ENCODE data around the gene FBXL22.
"Not testable (repeated sequence)": the region's sequence is repeated elsewhere in the genome, so short reads cannot be mapped to it uniquely, and the experiment has no call there.

The FBXL22 gene

GRCh38 chr15:63611177-63611576 is 14.0 kb downstream of the FBXL22 start:
- H3K9me2 ChIP-seq (replicated peaks; ENCODE audit: control insufficient read depth, low read length): no peaks in the 10 kb centered on the region
- H4K20me1 ChIP-seq (ENCODE audit: control insufficient read depth, insufficient read depth, low read depth, low read length): no peaks in the 10 kb centered on the region
- H3K9me3 ChIP-seq (ENCODE audit: control insufficient read depth, insufficient read depth, low read length): no peaks in the 10 kb centered on the region
- H3K27me3 ChIP-seq (ENCODE audit: control insufficient read depth, low read length): no peaks in the 10 kb centered on the region
- no peak overlapping the region for H3K4me2 ChIP-seq (ENCODE audit: low read length)
- H3K79me2 ChIP-seq (ENCODE audit: control insufficient read depth, low read length): no peaks in the 10 kb centered on the region
- 0 out of 2 replicates have a peak, but pooled peaks cover 6% of the 10 kb centered on the region for H3F3A ChIP-seq (ENCODE audit: control insufficient read depth, insufficient read depth)
- H3K27ac ChIP-seq (ENCODE audit: low read depth, low read length): peak overlapping the region; percentile 54
- H3K4me1 ChIP-seq (ENCODE audit: control insufficient read depth, low read length): peaks cover 23% of the 10 kb centered on the region
- H3K36me3 ChIP-seq (ENCODE audit: control insufficient read depth, low read length): peaks cover 45% of the 10 kb centered on the region
- H3K4me3 ChIP-seq (ENCODE audit: low read length): no peak overlapping the region
- no peak for TF ChIP-seq CTCF (IDR thresholded peaks at IDR 0.05; ENCODE audit: low read depth, low read length, poor library complexity, severe bottlenecking)
- TF ChIP-seq EZH2phosphoT487 (IDR thresholded peaks at IDR 0.05; ENCODE audit: borderline replicate concordance, low read length): no peak

- no peak for TF ChIP-seq CTCF (IDR thresholded peaks at IDR 0.05; ENCODE audit: low read depth, low read length, poor library complexity, severe bottlenecking)
- no peak for TF ChIP-seq EZH2phosphoT487 (IDR thresholded peaks at IDR 0.05; ENCODE audit: borderline replicate concordance, low read length)
- H3K27ac ChIP-seq (ENCODE audit: low read depth, low read length): no peak overlapping the region
- H3K4me2 ChIP-seq (ENCODE audit: low read length): no peak overlapping the region
- H3F3A ChIP-seq (ENCODE audit: control insufficient read depth, insufficient read depth): 0 out of 2 replicates have a peak, but pooled peaks cover 6% of the 10 kb centered on the region
- no peaks in the 10 kb centered on the region for H3K9me2 ChIP-seq (replicated peaks; ENCODE audit: control insufficient read depth, low read length)
- H3K4me1 ChIP-seq (ENCODE audit: control insufficient read depth, low read length): peaks cover 19% of the 10 kb centered on the region
- H3K79me2 ChIP-seq (ENCODE audit: control insufficient read depth, low read length): no peaks in the 10 kb centered on the region
- H4K20me1 ChIP-seq (ENCODE audit: control insufficient read depth, insufficient read depth, low read depth, low read length): no peaks in the 10 kb centered on the region
- no peaks in the 10 kb centered on the region for H3K9me3 ChIP-seq (ENCODE audit: control insufficient read depth, insufficient read depth, low read length)
- peaks cover 48% of the 10 kb centered on the region for H3K36me3 ChIP-seq (ENCODE audit: control insufficient read depth, low read length)
- H3K4me3 ChIP-seq (ENCODE audit: low read length): no peak overlapping the region
- no peaks in the 10 kb centered on the region for H3K27me3 ChIP-seq (ENCODE audit: control insufficient read depth, low read length)
These were observed 15.1 kb downstream of the FBXL22 start for GRCh38 chr15:63612300-63612699.

- no peak overlapping the region for H3K27ac ChIP-seq (ENCODE audit: low read depth, low read length)
- 0 out of 2 replicates have a peak, but pooled peaks cover 2% of the 10 kb centered on the region for H3F3A ChIP-seq (ENCODE audit: control insufficient read depth, insufficient read depth)
- no peaks in the 10 kb centered on the region for H3K9me2 ChIP-seq (replicated peaks; ENCODE audit: control insufficient read depth, low read length)
- peaks cover 5% of the 10 kb centered on the region for H3K4me1 ChIP-seq (ENCODE audit: control insufficient read depth, low read length)
- no peaks in the 10 kb centered on the region for H3K27me3 ChIP-seq (ENCODE audit: control insufficient read depth, low read length)
- no peak overlapping the region for H3K4me2 ChIP-seq (ENCODE audit: low read length)
- no peaks in the 10 kb centered on the region for H4K20me1 ChIP-seq (ENCODE audit: control insufficient read depth, insufficient read depth, low read depth, low read length)
- peaks cover 23% of the 10 kb centered on the region for H3K36me3 ChIP-seq (ENCODE audit: control insufficient read depth, low read length)
- no peaks in the 10 kb centered on the region for H3K79me2 ChIP-seq (ENCODE audit: control insufficient read depth, low read length)
- H3K9me3 ChIP-seq (ENCODE audit: control insufficient read depth, insufficient read depth, low read length): no peaks in the 10 kb centered on the region
- TF ChIP-seq CTCF (IDR thresholded peaks at IDR 0.05; ENCODE audit: low read depth, low read length, poor library complexity, severe bottlenecking) (no peak), EZH2phosphoT487 (IDR thresholded peaks at IDR 0.05; ENCODE audit: borderline replicate concordance, low read length) (no peak)
- no peak overlapping the region for H3K4me3 ChIP-seq (ENCODE audit: low read length)
These were observed 18.7 kb downstream of the FBXL22 start for GRCh38 chr15:63615935-63616334.

GRCh38 chr15:63617147-63617546 is 20.0 kb downstream of the FBXL22 start:
- not testable (repeated sequence) for H3K4me1 ChIP-seq (ENCODE audit: control insufficient read depth, low read length); H3K9me2 ChIP-seq (replicated peaks; ENCODE audit: control insufficient read depth, low read length); H3K4me2 ChIP-seq (ENCODE audit: low read length); H3K4me3 ChIP-seq (ENCODE audit: low read length); H4K20me1 ChIP-seq (ENCODE audit: control insufficient read depth, insufficient read depth, low read depth, low read length); H3K79me2 ChIP-seq (ENCODE audit: control insufficient read depth, low read length); H3F3A ChIP-seq (ENCODE audit: control insufficient read depth, insufficient read depth); H3K27me3 ChIP-seq (ENCODE audit: control insufficient read depth, low read length); H3K27ac ChIP-seq (ENCODE audit: low read depth, low read length); H3K9me3 ChIP-seq (ENCODE audit: control insufficient read depth, insufficient read depth, low read length)
- peaks cover 21% of the 10 kb centered on the region for H3K36me3 ChIP-seq (ENCODE audit: control insufficient read depth, low read length)

- H3K36me3 ChIP-seq (ENCODE audit: control insufficient read depth, low read length): peaks cover 23% of the 10 kb centered on the region
- not testable (repeated sequence) for H4K20me1 ChIP-seq (ENCODE audit: control insufficient read depth, insufficient read depth, low read depth, low read length); H3K4me3 ChIP-seq (ENCODE audit: low read length); H3K4me1 ChIP-seq (ENCODE audit: control insufficient read depth, low read length); H3K27ac ChIP-seq (ENCODE audit: low read depth, low read length); H3K4me2 ChIP-seq (ENCODE audit: low read length); H3K9me3 ChIP-seq (ENCODE audit: control insufficient read depth, insufficient read depth, low read length); H3K9me2 ChIP-seq (replicated peaks; ENCODE audit: control insufficient read depth, low read length); H3F3A ChIP-seq (ENCODE audit: control insufficient read depth, insufficient read depth); H3K79me2 ChIP-seq (ENCODE audit: control insufficient read depth, low read length); H3K27me3 ChIP-seq (ENCODE audit: control insufficient read depth, low read length)
These were observed 20.4 kb downstream of the FBXL22 start for GRCh38 chr15:63617627-63618026.

GRCh38 chr15:63620760-63621159 is 23.6 kb downstream of the FBXL22 start:
- not testable (repeated sequence) for H3K9me3 ChIP-seq (ENCODE audit: control insufficient read depth, insufficient read depth, low read length); H3K9me2 ChIP-seq (replicated peaks; ENCODE audit: control insufficient read depth, low read length); H3K4me3 ChIP-seq (ENCODE audit: low read length); H3K27me3 ChIP-seq (ENCODE audit: control insufficient read depth, low read length); H3K4me1 ChIP-seq (ENCODE audit: control insufficient read depth, low read length); H4K20me1 ChIP-seq (ENCODE audit: control insufficient read depth, insufficient read depth, low read depth, low read length); H3F3A ChIP-seq (ENCODE audit: control insufficient read depth, insufficient read depth); H3K27ac ChIP-seq (ENCODE audit: low read depth, low read length); H3K4me2 ChIP-seq (ENCODE audit: low read length); H3K79me2 ChIP-seq (ENCODE audit: control insufficient read depth, low read length)
- peaks cover 42% of the 10 kb centered on the region for H3K36me3 ChIP-seq (ENCODE audit: control insufficient read depth, low read length)

Measured in DOHH2 (cell line).